Hypothalamus (tissue), 51 donors: ENCODE results near the gene CHN2.
"Not testable (repeated sequence)": the region's sequence is repeated elsewhere in the genome, so short reads cannot be mapped to it uniquely, and the experiment has no call there.

ENCODE experiments used
- DNase-seq, 51 donors: peaks; one replicate each; lab custom pipeline; 2025; lab: John Stamatoyannopoulos, UW

CHN2 gene

DNA sequence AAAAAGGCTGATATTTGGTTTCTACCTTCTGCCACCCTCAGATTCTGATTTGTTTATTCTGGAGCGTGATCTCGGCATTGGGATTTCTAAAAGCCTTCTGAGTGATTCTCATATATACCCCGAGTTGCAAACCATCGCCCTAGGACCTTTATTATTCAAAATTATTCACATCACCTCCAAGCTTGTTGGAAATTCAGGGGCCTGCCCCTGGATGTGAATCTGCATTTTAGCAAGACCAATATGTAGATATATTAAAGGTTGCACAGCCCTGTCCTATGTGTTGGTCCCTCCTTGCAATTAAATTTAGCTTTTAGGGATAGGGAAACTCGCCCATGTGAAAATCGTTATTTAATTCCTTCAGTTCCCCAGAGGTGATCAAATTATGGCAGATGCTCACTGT, 9.0 kb upstream of the CHN2 start:
- DNase-seq = no peak

DNA sequence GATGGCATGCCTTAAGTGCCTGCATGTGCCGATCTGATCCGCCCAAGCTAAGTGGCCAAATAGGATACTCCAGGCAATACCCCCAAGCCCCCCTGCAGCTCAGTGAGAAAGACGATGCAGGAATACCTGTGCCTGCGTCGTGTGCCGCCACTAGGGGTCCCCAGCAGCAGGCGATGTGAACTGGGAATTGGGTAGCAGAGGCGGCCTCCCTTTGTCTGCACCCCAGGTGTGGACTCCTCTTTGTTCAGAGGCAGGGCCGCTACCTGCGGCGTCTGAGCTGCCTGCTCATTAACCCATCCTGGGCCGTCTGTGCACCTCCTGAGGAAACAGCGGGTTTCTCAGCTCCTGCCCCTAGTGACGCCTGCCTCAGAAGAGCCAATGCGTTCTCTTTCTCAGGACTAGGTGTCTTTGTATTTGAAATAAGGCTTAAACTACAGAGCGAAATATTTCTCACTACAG, 4.8 kb upstream of the CHN2 start:
- peak in 45 of 51 donors; percentile 7 to 75 (median 43) for DNase-seq

DNA sequence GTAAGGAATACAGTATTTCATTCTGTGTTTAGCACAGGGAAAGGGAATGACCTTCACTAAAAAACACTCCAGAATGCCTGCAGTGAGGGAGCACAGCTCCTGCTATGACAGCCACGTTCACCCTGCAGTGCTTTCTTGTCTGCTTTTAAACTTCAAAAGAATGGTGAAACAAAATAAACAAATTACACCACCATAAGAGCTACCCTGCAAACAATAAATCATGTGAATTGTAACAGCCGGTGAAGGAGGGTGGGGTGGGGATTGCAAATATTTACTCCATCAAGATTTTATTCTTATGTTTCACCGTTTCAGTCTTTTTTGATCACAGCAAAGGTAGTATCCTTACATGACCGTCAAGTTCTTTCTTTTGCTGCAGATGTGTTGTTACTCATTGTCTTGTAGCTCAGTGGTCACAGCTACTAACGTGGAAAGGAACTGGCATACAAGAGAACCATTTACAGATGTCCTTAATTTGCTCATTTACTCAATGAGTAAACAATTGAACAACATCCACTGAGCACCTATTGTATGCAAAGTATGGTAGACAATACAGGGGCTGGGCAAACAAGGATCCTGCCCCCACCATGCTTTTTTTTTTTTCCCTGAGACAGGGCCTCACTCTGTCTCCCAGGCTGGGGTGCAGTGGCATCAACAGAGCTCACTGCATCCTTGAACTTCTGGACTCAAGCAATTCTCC, 4.1 kb upstream of the CHN2 start:
- no peak for DNase-seq

DNA sequence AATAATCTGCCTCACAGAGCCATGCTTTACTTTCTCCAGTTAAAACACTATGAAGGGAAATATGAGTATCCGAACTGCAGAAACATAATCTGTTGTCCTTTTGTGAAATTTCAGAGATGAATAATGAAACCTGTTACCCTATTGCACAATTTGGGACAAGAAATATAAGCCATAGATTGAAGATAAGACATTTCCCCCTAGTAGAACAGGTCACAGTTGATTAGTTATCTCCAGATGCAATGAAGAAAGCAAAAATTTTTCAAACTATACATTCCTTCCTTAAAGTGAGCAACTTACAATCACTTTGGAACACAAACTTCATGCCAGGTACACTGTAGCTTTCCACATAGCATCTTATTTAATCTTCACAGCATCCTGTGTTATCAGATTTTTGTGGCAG, 2.3 kb upstream of the CHN2 start:
- DNase-seq = no peak

DNA sequence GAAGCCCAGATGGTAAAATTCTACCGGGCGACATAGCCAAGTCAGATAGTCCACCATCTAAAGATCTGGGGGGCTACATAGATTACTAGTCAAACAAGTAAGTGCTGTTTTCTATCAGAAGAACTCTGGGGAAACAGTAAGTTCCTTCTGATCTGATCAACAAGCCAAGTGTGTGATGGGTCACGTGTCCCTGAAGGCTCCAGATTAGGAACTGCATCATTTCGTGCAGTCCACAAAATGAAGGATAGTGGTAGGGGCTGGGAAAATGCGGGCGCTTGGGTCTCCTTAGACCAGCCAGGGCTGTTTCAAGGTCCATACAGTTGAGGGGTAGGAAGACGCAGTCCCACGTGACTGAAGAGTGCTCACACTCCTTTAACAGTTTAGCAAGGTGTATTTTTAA, 1.8 kb upstream of the CHN2 start:
- peak in 2 of 51 donors; percentile 6 to 8 for DNase-seq

DNA sequence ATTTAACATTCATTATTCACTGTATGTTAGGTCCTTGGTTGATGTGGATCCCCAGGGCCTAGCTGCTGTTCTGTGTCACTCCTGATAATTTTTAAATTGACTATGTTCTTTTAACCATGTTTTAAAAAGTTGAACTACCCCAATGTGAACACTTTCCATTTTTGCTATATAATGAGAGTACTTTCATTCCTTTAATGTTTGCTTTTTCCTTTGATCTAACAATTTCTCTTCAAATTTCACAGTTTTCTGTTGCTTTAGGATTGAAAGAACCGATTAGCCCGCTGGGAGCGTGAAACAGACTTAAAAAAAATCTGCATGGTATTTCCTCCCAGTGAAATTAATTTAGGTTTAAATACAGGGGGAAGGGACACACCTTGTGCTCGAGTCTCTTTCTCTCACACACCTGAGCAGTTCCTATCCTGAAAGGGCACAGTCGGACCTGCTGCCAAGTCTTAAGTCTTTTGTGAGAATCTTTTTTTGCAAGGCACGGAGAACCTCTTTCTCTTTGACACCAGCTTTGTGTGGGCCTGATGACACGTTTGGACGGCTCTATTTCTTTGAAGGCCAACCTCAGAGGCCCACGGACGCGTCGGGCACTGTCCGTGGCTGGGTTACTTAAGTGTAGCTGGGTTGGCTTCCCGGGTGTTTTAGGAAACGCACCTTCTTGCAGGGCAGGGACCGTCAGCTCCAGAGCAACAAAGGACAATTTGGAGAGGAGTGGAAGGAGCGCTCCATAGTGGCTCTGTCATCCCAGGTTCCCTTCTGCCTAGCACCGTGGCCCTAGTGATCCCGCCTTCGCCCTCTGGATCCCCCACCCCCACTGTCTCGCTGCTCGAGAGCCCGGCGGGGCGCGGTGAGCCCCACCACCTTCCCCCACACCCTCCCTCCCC, 1.0 kb upstream of the CHN2 start:
- peak in 10 of 51 donors; percentile 2 to 68 (median 24) for DNase-seq

DNA sequence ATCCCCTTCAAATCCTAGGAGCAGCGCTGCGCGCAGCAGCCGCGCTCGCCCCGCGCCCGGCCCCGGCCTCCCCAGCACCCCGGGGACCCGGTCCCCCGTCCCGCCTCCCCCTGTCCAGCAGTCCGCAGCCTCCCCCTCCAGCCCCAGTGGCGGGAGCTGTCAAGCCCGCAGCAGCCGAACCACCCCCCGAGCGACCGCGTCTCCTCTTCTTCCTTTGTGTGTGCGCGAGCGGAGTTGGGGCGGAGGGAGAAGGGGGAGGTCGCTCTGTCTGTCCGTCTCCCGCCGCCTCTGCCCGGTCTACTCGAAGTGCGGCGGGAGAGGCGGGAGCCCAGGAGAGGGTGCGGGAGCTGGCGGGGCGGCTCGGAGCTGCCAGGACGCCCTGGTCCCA, 375 bp upstream of the CHN2 start:
- peak in 16 of 51 donors; percentile 13 to 75 (median 39) for DNase-seq

DNA sequence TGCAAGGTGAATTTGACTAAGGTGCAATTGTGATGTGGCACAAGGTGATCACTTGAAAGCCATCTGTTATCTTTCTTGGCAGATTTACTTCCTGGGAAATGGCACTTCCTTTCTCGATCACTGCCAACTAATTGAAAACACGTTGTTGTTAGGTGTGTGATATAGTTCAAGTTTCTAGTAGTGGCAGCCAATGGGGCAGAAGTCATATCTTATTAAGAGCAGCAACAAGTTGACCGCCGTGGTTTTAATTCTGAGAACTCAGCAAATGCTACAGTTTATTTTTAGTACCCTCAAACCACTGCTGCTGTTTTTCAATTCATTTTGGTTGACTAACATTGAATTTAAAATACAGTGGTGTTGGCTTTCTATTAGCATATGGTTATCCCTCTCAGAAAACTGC, 1.6 kb downstream of the CHN2 start:
- DNase-seq = no peak

DNA sequence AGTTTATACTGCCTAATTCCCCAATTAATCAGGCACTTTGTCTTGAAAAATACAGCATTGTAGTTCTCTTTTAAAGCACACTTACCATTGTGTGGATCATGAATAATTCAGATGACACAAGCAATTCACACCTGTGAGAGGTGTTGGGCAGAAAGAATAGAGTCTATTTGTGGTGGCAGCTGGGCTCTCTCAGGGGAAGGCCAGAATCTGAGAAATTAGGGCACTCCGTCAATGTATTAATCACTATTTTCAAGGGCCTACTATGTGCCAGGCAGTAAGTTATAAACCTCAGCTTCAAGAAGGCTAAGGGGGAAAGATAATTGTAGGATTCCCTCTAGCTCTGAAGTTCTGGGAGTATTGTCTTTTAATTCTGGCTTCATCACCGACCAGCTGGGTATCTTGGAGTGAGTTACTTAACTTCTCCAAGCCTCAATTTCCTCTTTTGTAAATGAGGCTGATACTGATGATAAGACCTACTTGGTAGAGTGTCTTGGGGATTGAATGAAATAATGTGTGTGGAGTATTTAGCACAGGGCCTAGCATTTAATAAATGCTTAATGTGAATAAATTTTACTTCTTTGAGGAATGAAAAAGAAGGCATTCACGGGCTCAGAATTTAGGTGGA, 2.5 kb downstream of the CHN2 start:
- no peak for DNase-seq

DNA sequence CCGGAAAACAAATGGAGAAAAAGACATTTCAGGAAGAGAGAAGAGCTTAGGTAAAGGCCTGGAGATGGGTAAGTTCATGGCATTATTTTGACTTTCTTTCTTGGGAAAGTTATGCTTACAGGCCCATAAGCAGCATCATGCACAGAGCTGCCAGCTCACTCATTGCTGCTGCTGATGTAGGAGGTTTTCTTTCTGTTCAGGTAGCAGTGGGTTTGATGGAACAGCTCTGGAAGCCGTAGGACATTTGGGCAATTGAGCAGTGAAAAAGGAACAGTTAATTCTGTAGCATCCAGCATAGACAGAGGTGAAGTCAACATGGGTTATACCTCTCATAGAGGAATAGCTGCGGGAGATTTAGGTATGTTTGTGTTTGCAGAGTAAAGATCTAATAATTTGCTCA, 3.3 kb downstream of the CHN2 start:
- DNase-seq = no peak

DNA sequence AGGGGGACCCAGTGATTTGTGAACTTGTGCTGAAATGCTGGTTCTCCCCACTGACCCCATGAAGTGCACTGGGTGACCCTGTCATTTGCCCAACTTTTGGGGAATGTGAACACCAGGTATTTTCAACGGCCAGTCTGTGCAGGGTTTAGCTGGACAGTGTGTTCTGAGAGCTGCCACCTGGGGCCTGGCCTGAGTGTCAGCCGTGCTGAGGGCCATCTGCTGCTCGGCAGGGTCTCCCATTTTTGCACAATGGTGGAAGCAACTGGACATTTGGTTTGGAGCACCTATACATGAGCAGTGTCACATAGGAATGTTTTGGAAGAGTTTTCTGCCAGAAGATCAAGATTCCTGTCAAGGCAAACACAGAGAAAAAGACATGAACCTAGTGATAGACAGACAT, 5.2 kb downstream of the CHN2 start:
- DNase-seq = no peak

DNA sequence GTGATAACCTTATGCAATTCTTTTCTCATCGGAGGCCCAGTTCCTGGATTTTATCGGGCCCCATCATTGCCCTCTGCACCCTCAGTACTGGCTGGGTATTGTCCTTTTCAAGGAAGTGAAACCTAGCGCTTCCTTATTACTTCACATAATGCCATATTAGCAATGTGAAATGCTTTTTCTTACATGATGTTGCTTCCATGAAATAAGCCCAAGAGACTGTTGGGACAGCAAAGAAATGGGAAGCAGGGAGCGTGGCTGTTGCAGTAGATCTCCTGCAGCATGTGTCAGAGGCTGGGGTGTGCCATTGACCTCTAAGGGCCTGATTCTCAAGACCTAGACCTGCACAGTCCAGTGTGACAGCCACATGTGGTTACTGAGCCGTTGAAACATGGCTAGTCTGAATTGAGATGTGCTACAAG, 8.1 kb downstream of the CHN2 start:
- peak in 1 of 51 donors; percentile 7 for DNase-seq

DNA sequence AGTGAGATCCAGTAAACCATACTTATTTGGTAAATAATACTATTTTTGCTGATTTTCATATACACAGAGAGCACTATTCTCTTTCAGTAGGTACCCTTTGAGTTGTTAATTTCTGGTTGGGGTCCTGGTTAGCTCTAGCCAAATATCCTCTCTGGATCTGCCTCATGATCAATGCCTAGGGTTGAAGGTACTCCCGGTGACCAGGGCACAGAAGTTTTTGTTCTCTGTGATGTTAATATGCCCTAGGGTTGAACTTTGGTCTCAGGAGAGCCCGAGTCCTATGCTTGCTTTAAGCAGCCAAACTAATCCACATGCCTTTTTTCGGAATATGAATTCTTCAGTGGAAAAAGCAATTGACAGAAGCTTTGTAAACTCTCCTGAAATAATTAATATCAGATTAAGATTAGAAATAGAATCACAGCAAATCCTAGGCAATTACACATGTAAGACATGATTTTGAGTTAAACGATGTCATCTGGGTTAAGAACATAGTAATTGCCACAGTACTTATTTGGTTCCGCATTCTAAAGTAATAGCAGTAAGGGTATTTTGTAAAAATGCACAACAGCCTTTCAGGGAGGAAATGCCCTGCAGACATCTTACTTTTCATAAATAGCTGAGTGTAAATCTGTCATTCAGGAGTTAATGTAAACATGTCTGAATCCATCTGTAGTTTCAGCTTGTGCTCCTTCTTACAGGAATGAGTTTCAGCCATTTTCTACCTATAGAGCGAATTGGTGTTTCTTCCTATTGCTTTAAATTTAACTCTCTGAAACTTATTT, 10.1 kb downstream of the CHN2 start:
- DNase-seq = no peak

DNA sequence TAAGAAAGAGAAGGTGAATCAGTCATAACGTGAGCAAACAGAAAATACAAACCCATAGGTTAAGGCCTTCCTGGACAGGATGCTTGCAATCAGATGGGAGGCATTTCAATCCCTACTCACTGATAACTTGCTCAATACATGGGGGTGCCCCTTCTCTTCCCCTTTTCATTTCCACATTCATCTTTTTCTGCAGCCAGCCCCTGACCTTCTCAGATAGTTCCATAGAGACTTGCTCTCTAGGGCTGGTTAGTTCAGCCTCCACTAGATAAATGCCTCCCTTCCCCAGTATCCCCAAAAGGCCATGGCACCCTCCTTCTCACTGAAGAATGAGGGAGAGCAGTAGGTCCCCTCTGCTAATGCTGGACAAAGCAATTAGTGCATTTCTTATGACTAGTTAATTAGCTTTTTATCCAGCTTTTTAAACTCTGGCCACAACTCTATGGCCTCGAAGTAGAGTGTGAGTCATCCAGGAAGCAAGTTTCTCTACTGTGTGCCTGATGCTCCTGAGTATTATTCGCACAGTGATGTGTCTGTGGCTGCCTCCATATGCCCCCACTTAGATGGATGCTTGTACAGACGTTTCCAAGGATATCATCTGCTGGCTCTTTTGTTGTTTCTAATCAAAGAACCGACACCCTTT, 12.7 kb downstream of the CHN2 start:
- DNase-seq = no peak

DNA sequence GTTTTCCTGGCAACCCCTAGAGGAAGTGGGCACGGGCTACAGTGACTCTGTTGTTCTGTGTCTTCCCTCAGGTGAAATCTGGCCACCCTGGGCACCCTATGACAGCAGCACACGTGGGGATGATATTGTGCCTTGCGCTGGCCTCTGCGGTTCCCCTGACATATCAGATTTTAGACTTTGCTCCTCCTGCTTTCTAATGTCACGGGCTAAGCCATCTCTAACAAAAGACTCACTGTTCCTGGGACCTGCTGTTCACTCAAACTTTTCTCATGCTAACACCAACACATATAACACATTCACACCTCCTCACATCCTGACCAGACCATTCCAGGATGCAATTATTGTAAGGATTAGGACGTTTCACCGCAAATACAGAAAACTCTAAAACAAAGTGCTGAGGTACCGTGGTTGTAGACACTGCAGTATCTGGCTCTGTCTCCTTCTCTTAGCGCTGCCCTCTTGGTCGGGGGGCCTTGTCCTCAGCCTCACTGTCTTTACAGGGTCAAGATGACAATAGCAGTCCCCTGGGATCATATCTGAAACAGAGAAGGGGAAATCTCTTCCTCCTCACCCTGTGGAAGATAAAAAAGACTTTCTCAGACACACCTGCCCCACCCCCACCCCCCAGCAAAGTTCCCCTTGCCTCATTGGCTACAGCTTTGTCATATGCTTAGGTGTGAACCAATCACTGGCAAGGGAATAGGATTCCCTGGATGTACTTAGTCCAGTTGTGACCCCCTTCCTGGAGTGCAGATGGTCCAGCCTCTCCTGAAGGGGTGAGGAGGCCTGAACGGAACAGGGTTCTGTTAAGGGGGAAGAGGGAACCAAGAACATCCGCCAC, 14.1 kb downstream of the CHN2 start:
- no peak for DNase-seq

DNA sequence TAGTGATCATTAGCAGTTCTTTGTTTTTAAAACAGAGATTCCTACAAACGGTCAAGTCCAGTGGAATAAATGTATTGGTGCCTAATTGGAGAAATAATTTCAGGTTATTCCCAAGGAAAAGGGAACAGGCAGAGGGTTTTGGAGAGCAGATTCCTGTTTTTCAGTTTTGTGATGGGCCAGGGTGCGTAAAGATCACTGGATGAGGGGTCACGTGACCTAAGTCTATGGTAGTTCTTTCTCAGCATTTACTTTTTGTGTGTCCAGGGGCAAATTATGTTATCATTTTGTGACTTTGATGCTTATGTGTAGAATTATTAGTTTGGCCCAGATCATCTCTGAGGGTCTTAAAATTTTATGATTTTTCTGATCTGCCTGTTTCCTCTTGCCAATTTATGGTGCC, 15.2 kb downstream of the CHN2 start:
- no peak for DNase-seq

DNA sequence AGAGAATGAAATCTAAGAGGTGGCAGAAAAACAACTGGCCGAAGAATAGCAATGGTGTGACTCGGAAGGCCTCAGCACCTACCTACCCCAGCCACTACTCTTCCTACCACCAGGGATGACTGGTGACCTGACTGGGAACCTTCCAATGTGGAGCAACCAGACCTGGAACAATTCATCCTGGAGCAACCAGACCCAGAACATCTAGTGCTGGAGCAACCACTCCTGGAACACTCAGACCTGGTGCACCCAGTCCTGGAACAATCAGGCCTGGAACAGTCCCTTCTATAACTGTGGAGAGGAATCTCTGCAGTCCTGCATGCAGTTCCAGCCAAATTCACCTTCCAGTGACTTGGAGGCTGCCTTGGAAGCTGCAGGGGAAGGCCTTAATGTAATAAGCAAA, 18.2 kb downstream of the CHN2 start:
- not testable (repeated sequence) for DNase-seq

DNA sequence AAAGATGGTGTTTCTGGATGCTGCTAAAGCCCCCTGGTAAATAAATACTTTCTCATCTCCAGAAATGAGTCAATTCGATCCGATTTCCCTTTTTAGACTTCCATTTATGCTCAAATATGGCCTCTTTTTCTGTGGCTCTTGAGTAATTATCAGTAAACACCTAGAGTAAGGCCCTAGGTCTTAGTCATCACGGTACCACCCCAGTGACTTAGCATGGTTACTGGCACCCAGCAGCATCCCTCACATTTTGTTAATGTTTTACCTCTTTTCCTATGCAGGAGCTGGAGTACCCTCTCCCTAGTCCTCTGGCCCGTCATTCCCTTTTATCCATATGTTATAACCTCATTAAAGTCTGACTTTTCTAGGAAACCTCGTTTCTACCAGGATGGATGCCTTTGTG, 19.5 kb downstream of the CHN2 start:
- DNase-seq = no peak

DNA sequence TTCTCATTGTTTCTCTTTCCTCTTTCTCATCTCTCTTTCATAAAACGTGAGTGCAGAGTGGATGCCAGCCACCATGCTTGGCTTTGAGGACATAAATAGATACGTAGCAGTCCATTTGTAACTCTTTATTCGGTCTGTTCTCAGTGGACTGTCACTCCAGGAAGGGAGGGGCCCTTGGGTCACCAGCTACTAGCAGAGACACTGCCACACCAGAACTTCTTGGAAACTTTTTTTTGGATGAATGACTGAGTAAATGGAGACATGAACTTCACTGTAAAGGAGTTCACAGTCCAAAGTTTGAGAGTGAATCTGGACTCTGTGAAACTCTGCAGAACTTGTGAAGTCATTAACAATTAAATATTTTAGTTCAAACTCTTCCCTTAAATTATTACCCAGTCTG, 20.2 kb downstream of the CHN2 start:
- no peak for DNase-seq
